Mesothelial cell of epicardium (in vitro differentiated cells): ENCODE results near the gene AK4. TPM values are rescaled to one million over a fixed set of nuclear protein-coding genes. Genes with fewer than 3 reads are reported as not detected.

Experiments
- DNase-seq, 2 experiments: peaks; one replicate each; pipeline ENCODE4 v3.0.0; 2021; ENCODE audit warnings: low spot score in 2 of 2; ENCODE audit not compliant: unreplicated experiment in 2 of 2
- H3K27ac Mint-ChIP-seq: 2 replicates; pipeline ENCODE4 v1.8.0; 2021; ENCODE audit warnings: mixed read lengths
- H3K27me3 Mint-ChIP-seq: 2 replicates; pipeline ENCODE4 v1.8.0; 2021; ENCODE audit warnings: low read depth, mixed read lengths
- H3K36me3 Mint-ChIP-seq: 2 replicates; pipeline ENCODE4 v1.8.0; 2021; ENCODE audit warnings: mixed read lengths
- H3K4me1 Mint-ChIP-seq: 2 replicates; pipeline ENCODE4 v1.8.0; 2021; ENCODE audit warnings: mixed read lengths
- H3K4me3 Mint-ChIP-seq: 2 replicates; pipeline ENCODE4 v1.8.0; 2021; ENCODE audit warnings: mild to moderate bottlenecking, moderate library complexity, mixed read lengths
- H3K9me3 Mint-ChIP-seq: 2 replicates; pipeline ENCODE4 v1.8.0; 2021; ENCODE audit warnings: mixed read lengths
- total RNA-seq: library from RNA; stranded (reverse); gene quantifications from 3 replicates; pipeline ENCODE4 v1.2.1, GENCODE V29; 2021
- TF ChIP-seq, protein P1 (sequence below): fragments of 200-600 bp; sonication (generic); IDR thresholded peaks from one replicate; pipeline ENCODE4 v1.5.0; 2021; ENCODE audit warnings: antibody characterized with exemption; ENCODE audit not compliant: unreplicated experiment

The AK4 gene
- total RNA-seq, 1 donor from 2014 or later, result 20.7 TPM

DNA sequence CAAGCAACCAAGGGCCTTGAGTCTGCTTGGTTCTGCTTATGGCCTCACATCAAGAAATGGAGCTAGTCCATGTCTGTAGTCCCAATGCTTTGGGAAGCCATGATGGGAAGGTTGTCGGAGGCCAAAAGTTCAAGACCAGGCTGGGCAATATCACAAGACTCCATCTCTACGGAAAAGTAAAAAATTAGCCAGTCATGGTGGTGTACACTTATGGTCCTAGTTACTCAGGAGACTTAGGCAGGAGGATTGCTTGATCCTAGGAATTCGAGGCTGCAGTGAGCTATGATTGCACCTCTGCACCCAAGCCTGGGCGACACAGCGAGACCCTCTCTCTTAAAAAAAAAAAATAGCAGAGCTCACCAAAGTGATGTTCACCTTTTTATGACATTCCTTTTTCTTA, 81.2 kb downstream of the AK4 start:
- H3K4me3 Mint-ChIP-seq, result no peak overlapping the region
- H3K9me3 Mint-ChIP-seq, result no peaks in the 10 kb centered on the region
- TF ChIP-seq, protein P1, sequence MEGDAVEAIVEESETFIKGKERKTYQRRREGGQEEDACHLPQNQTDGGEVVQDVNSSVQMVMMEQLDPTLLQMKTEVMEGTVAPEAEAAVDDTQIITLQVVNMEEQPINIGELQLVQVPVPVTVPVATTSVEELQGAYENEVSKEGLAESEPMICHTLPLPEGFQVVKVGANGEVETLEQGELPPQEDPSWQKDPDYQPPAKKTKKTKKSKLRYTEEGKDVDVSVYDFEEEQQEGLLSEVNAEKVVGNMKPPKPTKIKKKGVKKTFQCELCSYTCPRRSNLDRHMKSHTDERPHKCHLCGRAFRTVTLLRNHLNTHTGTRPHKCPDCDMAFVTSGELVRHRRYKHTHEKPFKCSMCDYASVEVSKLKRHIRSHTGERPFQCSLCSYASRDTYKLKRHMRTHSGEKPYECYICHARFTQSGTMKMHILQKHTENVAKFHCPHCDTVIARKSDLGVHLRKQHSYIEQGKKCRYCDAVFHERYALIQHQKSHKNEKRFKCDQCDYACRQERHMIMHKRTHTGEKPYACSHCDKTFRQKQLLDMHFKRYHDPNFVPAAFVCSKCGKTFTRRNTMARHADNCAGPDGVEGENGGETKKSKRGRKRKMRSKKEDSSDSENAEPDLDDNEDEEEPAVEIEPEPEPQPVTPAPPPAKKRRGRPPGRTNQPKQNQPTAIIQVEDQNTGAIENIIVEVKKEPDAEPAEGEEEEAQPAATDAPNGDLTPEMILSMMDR, result no peak
- H3K4me1 Mint-ChIP-seq, result peaks cover 5% of the 10 kb centered on the region
- H3K27ac Mint-ChIP-seq, result no peak overlapping the region
- H3K36me3 Mint-ChIP-seq, result peaks cover 7% of the 10 kb centered on the region
- peaks cover 2% of the 10 kb centered on the region for H3K27me3 Mint-ChIP-seq
- no peak for DNase-seq

DNA sequence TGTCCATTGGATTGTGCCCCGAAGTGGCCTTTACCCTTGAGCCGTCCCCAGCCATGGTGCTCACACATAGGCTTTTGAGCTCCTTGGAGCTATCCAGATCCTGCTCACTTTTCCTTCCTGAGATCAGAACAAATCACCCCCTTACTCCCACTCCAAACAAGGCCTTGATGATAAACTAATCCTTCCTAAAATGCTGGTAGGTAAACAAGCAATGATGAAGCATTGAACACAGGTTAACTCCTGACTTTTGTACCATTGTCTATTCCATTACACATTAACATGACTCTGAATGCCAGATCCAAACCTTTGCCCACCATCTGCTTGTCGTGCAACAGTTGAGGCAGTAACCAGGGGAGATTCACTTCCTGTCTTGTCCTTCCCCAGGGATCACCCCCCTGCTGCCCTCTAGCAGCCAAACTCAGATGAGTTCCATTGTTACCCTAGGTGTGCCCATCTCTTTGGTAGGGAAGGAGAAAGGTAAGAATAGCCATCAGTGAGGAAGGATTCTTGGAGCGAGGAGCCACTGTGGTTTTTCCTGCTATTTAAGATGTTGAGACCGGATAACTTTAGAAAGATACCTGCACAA, 81.8 kb downstream of the AK4 start:
- Mint-ChIP-seq H3K4me1 (peaks cover 5% of the 10 kb centered on the region), H3K27ac (no peak overlapping the region), H3K4me3 (no peak overlapping the region), H3K36me3 (peaks cover 7% of the 10 kb centered on the region), H3K27me3 (peaks cover 2% of the 10 kb centered on the region), H3K9me3 (no peaks in the 10 kb centered on the region)
- no peak for DNase-seq
- TF ChIP-seq, protein P1, result no peak

DNA sequence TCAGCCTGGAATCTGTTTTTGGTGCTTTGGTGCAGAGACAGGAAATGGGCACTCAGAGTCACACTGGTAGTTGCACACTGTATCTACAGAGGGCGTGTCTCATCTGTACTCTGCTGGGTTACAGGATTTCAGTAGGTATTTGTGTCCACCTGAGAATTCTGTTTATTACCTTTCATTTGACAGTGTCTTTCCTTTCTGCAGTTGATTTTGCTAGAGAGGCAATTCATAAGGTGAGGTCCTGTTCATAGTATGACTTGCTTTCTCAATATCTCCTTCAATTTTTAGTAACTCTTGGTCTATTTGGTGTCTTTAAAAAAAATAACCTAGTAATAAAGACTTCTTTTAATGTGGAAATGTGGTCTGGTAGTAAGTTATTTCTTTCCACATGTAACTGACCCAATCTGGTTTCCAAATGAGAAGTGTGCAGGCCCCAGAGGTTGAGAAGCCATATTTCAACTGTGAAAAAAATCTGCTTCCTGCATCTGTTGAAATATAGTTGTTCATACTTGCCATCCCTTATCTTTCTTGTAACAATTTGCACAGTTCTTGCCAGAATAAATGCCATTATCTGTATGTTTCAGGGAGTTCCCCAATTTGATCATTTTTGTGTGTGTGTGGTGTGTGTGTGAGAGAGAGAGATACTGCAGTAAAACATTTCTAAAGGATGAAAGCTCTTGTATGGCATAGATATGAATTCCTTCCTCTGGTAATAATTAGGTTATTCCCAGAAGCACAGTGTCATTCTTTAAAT, 82.9 kb downstream of the AK4 start:
- Mint-ChIP-seq H3K4me3 (no peak overlapping the region), H3K36me3 (peaks cover 6% of the 10 kb centered on the region), H3K27me3 (peaks cover 2% of the 10 kb centered on the region), H3K9me3 (peaks cover 5% of the 10 kb centered on the region), H3K4me1 (peaks cover 5% of the 10 kb centered on the region), H3K27ac (no peak overlapping the region)
- no peak for DNase-seq
- TF ChIP-seq, protein P1, result no peak

DNA sequence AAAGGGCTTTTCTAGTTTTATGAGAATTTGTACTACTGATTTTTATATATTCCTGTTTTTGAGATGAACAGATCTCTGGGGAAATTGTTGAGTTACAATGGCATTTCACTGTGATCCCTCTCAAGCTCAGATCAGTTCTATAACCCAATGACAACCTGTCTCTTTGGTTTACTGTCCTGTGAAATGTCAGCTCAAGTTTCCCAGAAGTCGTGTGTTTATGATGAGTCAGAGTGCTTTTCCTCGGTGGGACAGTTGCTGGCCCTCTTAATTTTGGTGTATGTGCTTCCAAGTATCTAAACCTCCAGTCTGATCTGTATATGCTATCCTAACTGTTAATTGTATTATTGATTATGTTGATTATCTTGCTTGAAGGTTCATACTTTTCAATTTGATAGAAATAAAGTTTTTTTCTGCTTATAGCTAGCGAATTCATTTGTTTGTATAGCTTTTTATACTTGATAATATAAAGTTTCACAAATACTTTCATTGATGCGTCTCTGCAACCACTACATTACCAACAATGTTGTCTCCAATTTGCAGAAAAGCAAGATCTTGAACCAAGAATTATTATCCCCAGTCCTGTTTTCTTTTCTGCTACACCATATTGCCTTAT, 83.8 kb downstream of the AK4 start:
- H3K9me3 Mint-ChIP-seq, result peaks cover 14% of the 10 kb centered on the region
- peaks cover 5% of the 10 kb centered on the region for H3K4me1 Mint-ChIP-seq
- H3K4me3 Mint-ChIP-seq, result no peak overlapping the region
- H3K27ac Mint-ChIP-seq, result no peak overlapping the region
- H3K27me3 Mint-ChIP-seq, result peaks cover 2% of the 10 kb centered on the region
- TF ChIP-seq, protein P1, result no peak
- H3K36me3 Mint-ChIP-seq, result peaks cover 6% of the 10 kb centered on the region
- no peak for DNase-seq

DNA sequence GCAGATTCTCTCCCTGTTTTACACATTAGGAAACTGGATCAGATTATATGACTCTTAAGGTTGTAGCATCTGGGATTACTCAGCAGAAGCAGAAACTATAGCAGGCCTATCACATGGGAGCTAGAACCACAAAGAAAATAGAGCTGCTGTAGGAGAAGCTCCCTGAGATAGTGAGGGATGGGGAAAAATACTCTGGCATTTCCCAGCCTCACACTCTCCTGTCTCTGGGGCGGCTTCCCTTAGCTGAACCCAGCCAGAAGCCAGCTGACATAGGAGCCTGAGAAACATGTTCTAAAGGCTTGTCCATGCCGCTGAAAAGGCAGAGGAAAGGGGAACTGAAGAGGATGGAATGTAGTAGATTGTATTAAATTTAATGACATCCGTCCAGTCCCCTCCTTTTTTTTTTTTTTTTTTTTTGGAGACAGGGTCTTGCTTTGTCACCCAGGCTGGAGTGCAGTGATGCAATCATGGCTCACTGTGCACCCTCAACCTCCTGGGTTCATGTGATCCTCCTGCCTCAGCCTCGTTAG, 84.5 kb downstream of the AK4 start:
- peaks cover 6% of the 10 kb centered on the region for H3K36me3 Mint-ChIP-seq
- TF ChIP-seq, protein P1, result no peak
- H3K27ac Mint-ChIP-seq, result no peak overlapping the region
- peaks cover 5% of the 10 kb centered on the region for H3K4me1 Mint-ChIP-seq
- DNase-seq, result no peak
- no peak overlapping the region for H3K4me3 Mint-ChIP-seq
- peaks cover 17% of the 10 kb centered on the region for H3K9me3 Mint-ChIP-seq
- peaks cover 2% of the 10 kb centered on the region for H3K27me3 Mint-ChIP-seq
